Amygdala (tissue), 56 donors: ENCODE measurements around the gene WFDC2.

Source experiments
- DNase-seq, 56 donors: peaks; one replicate each; lab custom pipeline; 2025; lab: John Stamatoyannopoulos, UW

Gene WFDC2

DNA sequence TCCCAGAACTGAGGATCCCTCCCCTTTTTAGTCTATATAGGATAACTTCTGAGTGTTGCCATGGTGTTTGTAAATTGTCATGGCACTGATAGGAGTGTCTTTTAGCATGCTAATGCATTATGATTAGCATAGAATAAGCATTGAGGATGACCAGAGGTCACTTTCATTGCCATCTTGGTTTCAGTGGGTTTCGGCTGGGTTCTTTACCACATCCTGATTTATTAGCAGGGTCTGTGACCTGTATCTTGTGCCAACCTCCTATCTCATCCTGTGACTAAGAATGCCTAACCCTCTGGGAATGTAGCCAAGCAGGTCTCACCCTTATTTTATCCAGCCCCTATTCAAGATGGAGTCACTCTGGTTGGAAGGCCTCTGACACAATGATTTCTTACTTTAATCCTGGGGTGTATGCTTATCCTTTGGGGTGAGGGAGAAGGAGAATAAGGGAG, 19.6 kb downstream of the WFDC2 start:
- DNase-seq, result no peak

DNA sequence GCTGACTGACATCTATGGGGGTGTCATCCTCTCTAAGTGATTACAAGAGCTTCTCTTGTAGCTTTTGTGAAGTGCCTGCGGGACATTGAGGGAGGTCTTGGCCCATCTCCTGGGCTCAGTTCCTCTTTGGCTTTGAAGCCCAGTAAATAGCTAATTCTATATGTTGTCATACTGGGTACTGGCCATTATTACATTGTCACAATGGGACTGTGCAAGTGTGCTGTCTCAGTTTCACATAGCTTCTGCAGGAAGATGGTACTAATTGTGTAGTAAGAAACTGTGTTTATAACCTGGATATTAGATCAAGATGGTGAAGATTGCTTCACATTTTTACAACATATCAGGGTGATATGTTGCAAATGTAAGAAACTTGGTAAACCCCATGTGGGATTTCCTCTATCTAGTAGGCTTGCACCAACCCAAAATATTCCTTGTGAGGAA, 26.0 kb downstream of the WFDC2 start:
- no peak for DNase-seq

DNA sequence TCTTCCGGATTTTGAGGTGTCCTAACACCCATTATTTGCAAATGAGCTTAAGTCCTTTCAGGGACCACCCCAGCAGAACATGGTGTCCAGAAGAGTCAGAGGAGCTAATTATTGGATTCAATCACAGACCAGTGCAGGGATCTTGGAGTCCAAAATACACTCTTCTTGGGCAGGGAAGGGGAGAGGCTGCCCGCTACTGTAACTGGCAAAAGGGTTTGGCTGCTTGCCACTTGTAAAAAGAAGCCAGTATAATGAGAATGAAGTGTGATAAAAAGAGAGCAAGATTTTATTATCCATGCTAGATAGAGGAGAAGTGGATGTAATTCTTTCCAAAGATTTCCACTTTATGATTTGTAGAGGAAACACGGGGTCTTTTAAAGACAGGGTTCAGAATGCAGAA, 26.6 kb downstream of the WFDC2 start:
- no peak for DNase-seq

DNA sequence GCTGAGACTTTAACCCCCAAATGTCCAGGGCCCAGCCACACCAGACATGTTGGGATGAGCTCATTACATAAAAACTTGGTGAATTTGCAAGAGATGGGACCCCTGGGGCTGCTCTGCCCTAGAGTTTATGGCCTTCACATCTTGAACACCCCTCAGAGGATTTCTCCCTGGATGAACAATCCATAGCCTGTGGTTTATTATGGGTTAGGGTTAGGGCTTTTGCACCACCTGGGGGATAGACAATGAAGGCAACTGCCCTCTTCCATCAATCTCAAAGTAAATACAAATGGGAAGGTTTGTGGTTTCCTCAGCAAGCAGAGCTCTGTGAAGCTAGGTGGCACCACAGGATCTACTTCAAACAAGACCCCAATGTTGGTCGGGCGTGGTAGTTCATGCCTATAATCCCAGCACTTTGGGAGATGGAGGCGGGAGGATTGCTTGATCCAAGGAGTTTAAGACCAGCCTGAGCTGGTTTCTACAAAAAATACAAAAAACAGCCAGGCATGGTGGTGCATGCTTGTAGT, 28.5 kb downstream of the WFDC2 start:
- DNase-seq, result no peak

DNA sequence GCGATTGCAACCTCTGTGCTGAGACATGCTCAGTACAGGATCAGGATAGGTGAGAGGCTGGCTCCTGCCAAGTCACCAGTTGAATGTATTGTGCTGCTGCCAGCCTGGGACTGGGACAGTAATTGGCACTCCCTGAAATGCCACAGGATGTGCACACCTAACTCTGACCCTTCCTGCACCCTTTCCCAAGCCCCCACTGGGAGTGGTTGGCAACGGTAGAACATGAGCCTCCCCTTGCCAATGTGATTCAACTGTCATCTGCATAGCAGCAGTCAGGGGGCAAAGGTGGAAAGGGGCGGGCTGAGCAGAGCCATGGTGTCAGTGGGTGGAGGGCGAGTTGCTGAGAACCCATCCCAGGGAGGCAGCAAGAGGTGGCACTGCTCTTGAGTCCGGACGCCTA, 30.5 kb downstream of the WFDC2 start:
- DNase-seq, result no peak

DNA sequence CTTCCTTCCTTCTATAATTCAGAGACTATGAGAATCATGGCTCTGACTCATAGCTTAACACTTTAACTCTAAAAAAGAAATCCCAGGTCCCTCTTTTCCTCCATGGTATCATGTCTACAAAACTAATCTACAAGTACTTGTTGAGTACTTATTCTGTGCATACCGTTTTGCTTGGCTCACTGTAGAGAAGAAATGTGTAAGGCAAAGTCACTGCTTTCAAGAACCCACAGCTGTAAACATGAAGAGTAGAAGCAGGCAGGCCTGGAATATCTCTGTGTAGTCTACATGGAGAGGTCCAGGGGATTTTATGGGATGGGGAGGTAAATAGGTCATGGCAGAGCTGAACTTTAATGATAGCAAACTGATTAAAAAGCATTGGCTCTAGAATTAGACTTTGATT, 32.0 kb downstream of the WFDC2 start:
- DNase-seq, result no peak

DNA sequence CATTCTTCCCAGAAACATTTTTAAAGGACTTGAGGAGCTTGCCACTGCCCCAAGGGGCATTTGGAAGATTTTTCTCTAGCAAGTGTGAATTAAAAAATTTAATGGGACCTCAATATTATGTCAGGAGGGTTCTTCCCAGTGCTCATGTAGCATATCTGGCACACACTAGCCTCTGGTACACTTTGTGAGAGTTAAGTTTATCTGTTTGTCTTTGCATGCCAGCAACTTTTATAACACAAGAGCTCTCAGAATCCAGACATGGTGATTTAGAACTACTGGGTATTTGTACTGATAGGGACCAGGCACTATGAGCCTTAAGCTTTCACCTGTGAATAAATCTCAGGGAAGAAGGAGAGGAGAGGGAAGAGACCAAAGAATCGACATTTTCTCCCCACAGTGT, 33.0 kb downstream of the WFDC2 start:
- no peak for DNase-seq

DNA sequence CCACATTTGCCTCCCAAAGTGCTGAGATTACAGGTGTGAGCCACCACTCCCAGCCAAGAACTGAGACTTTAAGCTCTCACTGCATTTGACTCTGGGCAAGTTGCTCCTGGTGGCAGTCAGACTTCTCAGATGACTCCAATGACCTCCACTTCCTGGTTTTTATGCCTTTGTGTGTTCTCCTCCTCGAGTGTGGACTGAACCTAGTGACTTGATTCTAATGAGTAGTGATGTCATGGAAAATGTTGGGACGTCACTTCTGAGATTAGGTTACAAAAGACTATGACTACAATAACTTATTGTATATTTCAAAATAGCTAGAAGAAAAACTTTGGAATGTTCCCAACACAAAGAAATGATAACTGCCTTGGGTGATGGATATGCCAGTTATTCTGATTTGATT, 33.9 kb downstream of the WFDC2 start:
- DNase-seq, result no peak

DNA sequence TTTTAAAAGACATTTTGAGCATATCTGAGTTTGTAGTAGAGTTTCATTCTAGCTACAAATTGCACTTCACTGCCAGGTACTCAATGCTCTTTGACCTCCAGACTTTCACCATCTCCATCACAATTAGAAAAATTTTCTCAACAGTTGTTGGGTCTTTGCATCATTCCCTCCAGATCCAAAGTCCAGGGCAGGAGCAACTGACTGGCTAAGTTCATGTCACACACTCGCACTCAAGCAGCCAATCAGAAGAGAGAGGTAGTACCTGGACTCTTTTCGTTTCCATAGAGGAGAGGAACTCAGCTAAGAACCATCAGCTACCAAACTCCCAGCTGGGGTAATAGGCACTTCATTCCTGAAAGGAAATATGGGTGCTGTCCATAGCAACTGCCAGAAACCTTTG, 36.8 kb downstream of the WFDC2 start:
- DNase-seq, result no peak

DNA sequence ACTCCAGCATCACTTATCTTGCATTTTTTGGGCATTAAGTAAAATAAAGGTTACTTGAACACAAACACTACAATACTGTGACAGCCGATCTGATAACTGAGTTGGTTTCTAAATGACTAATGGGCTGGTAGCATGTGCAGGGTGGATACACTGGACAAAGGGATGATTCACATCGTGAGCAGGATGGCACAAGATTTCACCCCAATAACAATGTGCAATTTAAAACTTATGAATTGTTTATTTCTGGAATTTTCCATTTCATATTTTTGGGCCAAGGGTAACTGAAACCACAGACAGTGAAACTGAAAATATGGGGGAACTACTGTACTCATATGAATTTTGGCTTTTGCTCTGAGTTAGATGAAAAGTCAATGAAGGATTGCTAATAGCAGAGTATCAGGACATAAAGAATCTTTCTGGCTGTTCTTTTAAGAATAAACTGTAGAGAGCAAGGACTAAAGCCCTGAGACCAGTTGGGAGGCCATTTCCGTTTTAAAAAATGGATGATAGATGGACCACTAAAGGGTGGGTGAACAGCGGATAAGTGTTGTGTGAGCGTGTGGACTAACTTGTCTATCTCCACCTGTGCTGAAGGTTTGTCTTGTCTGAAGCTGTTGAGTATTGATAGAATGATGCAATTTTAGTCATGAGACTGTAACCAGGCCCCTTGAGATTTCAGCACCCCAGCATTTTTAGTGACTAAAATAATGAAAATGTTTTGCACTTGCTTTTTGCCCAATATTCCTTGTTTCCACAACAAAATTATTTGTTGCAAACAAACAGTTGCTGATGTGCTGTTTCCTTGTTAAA, 37.7 kb downstream of the WFDC2 start:
- peak in 2 of 56 donors; percentile 1 to 4 for DNase-seq

DNA sequence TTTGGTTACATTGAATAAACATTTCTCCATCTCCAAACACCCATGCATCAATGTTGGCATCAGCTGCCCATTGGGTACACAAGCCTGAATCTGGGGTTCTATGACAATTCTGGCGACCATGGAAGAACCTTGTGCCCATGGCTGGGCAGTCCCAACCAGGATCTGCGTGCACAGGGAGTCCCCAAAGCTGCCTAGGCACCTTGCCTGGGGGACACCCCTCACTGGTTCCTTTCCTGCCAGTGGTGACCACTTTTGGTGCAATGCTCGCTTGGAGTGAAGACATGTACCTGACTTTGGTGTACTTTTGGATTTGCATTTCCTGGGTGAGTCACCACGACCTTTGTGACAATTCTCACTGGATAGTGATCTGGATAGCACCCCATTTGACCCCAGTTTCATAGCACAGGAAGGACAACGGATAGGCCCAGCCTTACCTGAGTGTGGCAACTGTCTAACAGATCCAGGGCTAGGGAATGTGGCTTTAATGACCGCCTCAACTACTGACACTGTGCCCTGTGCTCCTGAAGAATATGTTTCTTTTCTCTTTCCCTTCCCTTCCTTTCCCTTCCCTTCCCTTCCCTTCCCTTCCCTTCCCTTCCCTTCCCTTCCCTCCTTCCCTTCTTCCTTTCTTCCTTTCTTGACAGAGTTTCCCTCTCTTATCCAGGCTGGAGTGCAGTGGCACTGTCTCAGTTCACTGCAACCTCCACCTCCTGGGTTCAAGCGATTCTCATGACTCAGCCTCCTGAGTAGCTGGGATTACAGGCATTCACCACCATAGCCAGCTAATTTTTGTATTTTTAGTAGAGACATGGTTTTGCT, 38.7 kb downstream of the WFDC2 start:
- no peak for DNase-seq

DNA sequence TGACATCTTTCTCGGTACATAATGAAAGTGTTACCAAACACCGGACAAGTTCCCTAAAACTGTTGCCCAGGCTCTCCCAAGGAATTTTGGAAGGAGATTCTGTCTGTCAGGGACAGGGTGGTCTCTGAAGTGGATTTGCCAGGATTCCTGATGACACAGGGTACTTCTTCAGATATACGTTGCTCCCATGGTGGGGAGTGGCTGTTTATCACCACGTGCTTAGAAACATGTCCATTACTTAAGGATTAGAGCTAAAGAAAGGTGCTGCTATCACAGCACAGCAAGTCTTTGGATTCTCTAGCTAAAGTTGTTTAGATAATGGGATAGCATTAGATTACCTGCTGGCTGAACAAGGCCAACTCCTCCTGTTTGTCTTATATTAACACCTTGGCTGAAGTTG, 39.5 kb downstream of the WFDC2 start:
- no peak for DNase-seq

DNA sequence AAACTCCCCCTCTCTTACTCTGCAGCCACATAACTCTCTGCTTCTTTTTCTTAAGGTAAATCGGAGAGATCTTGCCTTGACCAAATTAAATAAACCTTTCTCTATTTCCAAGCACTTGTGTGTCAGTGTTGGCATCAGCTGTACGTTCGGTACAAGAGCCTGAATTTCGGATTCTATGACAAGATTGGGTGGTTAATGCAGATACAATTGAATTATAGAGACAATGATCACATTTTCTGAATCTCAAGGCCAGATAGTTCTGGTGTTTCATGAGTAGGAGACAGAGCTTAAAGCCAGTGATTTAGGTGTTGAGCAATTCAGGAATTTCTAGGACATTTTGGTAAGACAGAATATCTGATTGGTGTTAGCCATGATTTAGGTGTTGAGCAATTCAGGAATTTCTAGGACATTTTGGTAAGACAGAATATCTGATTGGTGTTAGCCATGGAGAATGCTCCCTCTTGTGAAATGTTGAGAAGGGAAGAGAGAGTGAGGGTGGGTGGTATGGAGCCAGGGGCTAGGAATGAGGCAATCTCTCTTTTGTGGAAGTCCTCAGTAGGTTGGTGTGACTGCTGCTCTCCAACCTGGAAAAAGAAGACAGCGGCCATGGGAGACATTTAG, 40.8 kb downstream of the WFDC2 start:
- DNase-seq, result no peak

DNA sequence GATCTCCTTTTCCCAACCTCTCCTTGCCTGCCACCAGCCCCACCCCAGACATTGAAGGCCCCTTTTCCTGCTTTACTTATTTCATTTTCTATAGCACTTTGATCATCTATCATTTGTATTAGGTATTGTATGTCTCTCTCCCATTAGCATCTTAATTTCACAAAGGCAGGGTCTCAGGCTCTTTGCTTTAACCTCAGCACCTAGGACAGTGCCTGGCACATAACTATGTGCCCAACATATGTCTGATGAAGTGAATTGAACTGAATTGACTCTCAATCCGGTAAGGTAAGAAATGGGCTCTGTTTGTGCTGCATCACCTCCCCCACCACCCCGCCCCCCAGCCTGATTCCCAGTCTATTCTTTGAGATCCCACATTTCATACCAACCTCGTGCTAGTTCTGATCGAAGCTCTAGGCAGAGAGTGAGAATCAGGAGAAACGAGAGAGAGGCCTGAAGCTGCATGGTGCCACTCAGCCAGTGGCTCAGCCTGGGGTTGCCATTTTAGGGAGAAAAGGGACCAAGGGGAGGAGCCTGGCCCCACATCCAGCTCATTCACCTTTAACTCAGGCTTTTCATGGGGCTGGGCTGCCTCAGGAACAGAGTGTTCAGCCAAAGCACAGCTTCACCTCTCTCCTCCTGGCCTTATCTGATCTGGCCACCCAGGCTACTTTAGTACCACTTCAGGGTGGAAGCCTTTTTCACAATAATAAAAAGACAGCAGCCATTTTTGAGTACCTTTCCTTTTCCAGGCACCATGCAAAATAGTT, 45.8 kb downstream of the WFDC2 start, which contains the start of gene SPINT3:
Gene SPINT3 (minus strand): TSS at position 476 of the 767 bp plus-strand sequence. CDS start 14 bp downstream, at position 462.
- DNase-seq, result no peak

DNA sequence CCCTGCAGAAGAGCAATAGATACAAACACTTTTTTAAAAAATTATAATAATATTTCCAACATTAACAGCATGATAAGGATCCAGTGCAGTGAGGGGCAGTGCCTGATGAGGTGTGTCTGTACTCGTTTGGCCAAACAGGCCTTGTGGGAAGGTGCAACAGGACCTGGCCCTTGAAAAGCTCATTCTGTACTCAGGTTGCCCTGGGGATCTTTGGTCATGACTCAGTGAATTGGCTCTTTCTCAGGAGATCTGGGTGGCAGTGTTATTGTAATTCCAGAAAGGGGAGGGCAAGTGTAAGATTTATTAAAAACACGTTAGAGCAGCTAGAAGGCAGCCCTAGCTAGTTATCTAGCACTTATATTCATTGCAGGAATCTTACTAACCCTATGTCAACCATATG, 48.7 kb downstream of the WFDC2 start:
- DNase-seq, result no peak

DNA sequence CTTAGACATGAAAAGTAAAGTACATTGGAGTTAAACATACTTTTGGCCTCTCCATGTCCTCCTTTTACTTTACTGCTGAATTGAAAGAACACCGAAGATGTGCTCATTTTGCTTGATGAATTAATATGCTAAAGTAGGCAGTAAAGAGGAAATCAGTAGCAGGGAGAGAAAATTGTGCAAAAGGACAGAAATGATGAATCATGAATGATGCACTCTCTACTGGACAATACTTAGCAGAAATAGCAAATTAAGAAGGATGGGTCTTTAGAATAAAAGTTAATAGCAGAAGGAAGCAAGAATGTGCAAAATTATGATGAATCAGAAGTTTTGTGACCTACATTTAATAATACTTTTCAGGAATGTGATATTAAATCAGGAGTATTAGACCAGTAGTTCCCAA, 54.3 kb downstream of the WFDC2 start:
- DNase-seq, result no peak

DNA sequence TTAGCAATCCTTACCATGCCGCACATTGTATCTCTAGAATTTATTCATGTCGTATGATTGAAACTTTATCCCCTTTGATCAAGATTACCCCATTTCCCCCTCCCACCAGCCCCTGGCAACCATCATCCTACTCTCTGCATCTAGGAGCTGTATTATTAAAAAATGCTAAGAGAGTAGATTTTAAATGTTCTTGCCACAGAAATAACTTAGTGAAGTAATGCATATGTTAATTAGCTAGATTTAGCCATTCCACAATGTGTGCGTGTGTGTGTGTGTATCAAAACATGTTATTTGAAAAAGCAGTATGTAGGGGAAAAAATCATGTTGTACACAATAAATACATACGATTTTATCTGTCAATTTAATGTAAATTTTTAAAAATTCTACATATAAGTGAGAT, 57.7 kb downstream of the WFDC2 start:
- no peak for DNase-seq
